GM10266 (cell line): ENCODE data around the gene TBC1D20.

Experiments used
- DNase-seq: peaks from one replicate; pipeline ENCODE4 v3.0.0; 2012; ENCODE audit errors: extremely low spot score
- TF ChIP-seq, protein P1 (sequence below): IDR thresholded peaks from 2 replicates; pipeline ENCODE4 v1.5.1; 2012; ENCODE audit warnings: mild to moderate bottlenecking, low read depth; ENCODE audit not compliant: control insufficient read depth, insufficient read depth; ENCODE audit errors: missing control alignments

Gene TBC1D20

DNA sequence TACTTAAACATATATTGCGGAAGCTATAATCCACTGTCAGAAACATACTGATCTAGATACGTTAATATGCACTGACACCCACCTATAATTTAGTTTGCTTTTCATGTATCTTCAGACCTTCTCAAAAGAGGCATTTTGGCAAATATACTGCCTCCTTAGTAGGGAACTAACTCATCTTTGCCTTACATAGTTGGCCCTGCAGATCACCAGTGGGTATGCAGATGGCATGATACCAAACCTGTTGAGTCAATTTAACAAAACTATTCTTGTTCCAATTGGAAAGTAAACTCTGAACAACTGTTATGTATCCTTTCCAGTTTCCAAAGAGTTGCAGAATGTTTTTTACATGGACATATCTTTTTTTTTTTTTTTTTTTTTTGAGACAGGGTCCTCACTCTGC, 35.6 kb upstream of the TBC1D20 start:
- no peak for DNase-seq
- TF ChIP-seq, protein P1, sequence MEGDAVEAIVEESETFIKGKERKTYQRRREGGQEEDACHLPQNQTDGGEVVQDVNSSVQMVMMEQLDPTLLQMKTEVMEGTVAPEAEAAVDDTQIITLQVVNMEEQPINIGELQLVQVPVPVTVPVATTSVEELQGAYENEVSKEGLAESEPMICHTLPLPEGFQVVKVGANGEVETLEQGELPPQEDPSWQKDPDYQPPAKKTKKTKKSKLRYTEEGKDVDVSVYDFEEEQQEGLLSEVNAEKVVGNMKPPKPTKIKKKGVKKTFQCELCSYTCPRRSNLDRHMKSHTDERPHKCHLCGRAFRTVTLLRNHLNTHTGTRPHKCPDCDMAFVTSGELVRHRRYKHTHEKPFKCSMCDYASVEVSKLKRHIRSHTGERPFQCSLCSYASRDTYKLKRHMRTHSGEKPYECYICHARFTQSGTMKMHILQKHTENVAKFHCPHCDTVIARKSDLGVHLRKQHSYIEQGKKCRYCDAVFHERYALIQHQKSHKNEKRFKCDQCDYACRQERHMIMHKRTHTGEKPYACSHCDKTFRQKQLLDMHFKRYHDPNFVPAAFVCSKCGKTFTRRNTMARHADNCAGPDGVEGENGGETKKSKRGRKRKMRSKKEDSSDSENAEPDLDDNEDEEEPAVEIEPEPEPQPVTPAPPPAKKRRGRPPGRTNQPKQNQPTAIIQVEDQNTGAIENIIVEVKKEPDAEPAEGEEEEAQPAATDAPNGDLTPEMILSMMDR: no peak

DNA sequence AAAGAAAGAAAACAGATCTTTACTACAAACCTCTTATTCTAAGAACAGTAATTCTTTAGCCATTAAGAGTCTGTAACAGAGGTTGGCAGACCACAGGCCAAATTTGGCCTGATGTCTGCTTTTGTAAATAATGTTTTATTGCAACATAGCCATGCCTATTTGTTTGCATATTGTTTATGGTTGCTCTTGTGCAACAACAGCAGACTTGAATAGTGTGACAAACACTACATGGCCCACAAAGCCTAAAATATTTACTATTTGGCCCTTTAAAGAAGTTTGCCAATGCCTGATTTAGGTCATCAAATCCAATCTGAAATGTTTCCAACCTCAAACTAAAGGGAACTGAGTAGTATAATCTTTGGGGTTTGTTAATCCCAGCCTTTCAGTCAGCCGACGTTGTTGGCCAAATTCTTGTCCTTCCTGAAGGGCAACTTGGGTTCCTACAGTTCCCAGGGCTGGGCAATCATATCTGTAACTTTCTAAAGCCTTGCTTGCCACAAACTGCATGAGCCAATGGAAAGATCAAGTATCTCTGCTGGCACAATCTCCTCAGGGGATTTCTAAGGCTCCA, 33.9 kb upstream of the TBC1D20 start:
- no peak for DNase-seq

DNA sequence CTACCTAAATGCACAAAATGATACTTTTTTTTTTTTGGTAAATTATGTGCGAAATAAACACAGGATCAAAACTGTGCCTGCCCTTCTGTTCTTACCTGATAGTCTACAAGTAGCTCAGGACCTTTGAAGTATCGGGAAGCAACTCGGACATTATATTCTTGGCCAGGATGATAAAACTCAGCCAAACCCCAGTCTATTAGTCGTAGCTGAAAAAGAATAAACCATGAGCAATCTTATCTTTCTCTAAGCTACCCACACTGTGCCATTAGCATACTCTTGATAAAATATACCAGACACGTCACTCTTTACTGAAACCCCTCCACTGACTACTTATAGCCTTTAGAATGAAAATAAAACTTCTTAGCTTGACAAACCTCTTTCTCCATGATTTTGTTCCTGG, 29.8 kb upstream of the TBC1D20 start:
- TF ChIP-seq, protein P1: no peak

More for the DNA sequence above, 33.9 kb upstream of the TBC1D20 start:
- TF ChIP-seq, protein P1: no peak

DNA sequence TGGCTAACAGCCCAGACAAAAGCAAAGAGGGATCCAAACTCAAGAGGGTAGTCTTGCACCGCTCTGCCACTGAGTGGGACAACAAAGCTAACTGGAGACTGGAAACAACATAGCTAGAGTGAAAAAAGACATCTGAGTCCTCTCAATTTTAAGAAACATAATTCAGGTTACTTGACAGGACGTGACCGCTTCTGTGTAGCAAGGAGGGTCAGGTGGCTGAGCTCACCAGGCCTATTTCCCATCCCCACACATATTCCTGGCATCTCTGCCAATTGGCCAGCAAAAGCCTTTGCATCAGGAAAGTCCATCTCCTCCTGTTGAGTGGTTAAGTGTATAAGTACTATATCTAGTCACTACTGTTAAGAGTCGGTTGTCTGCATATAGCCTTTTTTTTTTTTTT, 25.3 kb upstream of the TBC1D20 start:
- no peak for DNase-seq
- TF ChIP-seq, protein P1: no peak

More for the DNA sequence above, 29.8 kb upstream of the TBC1D20 start:
- no peak for DNase-seq

DNA sequence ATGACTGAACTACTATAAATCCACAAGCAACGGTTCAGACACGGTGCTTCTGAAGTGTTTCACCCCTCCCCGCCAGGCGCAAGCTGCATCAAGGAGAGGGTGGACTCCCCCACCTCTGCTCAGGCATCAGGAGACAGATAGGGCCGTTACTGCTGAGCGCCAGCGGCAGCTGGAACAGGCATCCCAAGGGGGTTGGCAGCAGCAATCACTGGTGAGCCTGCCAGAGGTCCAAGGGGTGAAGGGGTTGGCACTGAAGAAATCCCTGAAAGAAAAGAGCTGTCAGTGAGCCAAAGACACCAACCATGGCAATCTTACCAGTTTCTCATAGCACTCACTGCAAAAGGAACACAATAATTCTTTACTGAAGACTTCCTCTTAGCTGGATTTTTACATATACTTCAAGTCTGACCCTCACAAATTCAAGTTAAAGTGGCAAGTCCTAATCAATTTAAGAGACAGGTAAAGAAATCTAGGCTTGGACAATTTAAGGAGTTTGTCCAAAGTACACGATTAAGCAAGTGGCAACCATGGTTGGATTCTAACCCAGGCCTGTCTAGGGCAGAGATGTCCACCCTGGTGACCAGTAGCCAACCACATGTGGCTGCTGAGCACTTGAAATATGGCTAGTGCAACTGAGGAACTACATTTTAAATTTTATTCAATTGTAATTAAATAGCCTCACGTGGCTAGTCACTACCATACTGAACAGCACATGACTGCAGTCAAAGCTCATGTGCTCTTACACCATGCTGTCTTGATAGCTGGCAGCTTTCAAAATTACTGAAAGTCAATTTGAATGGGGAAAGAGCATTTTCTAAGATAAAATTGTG, 21.7 kb upstream of the TBC1D20 start:
- no peak for DNase-seq
- TF ChIP-seq, protein P1: no peak

DNA sequence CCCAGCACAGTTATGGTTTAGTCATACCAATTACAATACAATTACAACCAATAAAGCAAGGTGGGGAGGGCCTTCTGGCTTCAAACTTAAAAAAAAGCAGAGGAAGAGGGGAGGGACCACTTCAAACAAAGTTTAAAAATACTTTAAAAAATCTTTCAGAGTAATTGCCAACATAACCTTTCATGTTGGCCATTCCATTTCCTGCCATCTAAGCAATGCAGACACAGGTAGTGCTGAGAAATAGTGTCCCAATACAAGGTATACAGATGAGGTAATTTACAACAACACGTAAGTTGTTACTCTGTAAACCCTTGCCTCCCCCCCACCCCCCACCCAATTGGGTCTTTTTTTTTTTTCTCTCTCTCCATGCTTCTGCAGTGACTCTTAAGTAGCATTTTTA, 18.8 kb upstream of the TBC1D20 start:
- TF ChIP-seq, protein P1: no peak
- DNase-seq: no peak

DNA sequence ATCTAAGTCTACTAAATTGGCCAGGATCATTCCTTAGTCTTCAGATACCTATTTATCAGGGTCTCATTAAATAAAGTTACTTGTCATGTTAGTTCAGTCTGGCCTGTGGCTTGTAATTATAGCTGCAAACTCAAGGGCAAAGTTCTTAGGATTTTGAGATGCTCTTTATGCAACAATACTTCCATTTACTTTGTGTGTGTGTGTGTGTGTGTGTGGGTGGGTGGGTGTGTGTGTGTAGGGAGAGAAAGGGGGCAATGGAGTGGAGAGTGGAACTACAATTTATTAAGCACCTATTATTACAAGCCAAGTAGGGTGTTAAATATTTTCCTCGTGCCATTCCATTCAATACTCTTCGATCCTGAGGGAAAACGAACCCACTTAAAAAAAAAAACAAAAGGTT, 17.7 kb upstream of the TBC1D20 start:
- TF ChIP-seq, protein P1: no peak

More for the DNA sequence above, 17.7 kb upstream of the TBC1D20 start:
- DNase-seq: no peak
